ENCODE data around the gene NTM.

Gene NTM

DNA sequence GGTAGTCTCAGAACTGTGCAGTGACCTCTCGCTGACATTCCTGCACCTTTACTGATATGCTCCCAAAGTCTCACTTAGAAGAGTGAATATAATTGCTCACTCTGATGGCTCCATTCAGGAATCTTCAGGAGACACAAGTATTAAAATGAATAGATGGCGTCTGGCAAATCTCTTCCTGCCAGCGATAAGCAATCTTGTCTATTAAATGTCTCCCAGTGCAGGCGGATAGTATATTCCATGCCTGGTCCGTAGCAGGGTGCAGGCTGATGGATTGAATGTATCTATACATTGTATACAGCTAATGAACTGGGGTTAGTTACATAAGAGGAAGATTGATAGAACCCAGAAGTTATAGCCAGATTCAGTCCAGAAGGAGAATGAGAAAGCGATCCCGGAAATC lies 575.3 kb downstream of the NTM start:
- DNase-seq = no peak

DNA sequence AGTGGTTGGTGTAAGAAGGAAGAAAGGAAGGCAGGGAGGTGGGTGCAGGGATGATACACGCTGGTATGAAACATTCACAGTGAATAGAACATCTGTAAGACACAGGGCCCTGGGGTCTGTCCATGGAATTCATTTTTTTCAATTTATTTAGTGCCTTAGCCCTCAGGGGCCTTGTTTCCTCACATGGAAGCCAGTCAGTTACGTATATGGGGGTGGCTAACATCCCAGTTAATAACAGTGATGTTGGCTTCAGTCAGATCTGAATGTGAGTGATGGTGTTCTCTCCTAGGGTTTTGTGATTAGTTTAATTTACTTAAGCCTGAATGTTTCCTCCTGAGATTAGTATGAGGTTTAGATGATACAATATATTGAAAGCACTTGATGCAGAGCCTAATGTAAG lies 577.1 kb downstream of the NTM start:
- no peak for DNase-seq

DNA sequence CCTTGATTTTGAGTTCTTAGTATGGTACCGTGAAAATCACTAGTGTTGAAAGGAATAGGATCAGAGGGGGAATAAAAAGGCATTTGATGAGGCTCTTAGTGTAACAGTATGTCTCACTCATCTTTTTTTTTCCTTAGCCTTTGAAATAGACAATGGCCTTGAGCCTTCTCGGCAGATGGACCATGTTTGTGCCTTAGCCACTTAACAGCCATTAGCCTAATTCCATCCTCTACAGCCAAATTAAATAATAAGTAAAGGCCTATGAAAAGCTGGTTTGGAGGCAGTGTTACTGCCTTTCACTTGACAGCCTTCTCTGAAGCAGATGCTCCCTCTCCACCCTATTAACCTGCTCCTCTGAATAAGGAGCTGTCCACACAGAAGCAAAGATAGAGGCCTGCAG lies 580.7 kb downstream of the NTM start:
- no peak for DNase-seq

DNA sequence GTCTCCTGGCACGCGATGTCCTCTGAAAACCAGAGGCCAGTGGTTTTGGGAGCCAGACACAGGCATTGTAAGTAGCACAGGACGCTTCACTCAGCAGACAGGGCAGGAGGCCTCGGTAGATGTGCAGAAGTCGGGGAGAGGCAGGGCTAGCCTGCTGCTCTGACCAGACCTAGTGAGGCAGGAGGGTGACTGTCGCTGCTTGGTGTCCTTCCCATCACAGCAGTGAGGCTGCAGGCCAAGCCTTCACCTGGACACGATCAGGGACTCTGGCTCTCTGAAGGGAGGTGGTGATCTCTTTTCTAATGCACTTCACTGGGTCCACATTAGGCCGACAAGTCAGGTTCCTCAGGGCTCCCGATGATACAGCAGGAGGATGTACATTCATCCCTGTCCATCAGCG lies 583.7 kb downstream of the NTM start:
- no peak for DNase-seq

DNA sequence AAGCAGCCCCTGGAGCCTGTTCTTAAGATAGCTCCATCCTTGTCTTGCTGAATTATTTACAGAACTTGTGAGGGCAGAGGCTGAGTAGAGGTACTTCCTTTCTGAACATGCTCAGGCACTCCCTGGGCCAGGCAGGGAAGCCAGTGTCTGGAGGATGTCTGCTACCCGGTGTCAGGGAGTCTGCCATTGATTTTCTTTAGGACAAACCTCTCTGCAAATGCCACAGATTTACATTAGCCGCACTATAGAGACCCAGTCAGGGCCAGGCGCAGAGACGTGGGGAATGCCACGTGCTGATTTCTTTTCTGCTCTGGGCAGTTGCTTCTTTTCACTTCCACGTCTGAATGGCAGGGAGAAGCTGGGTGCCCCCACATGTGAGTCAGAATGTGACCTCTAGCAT lies 585.5 kb downstream of the NTM start:
- DNase-seq = no peak

DNA sequence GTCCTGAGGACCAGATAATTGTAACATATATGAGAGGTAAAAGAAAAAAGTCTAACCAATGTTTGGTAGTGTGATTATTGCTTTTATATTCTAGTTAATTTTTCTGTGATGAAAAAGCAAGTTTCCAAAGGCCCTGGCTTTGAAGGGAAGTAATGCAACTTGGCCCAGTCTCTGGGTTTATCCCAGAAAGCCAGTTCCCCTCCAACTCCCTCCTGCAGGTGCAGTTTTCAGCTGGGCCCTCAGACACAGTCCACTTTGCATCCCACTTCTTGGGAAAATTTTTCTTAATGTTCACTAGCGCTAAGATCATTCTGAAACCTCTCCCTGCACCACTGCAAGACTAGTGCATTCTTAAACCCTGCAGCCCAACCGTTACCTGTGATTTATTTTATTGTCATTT lies 586.8 kb downstream of the NTM start:
- no peak for DNase-seq

DNA sequence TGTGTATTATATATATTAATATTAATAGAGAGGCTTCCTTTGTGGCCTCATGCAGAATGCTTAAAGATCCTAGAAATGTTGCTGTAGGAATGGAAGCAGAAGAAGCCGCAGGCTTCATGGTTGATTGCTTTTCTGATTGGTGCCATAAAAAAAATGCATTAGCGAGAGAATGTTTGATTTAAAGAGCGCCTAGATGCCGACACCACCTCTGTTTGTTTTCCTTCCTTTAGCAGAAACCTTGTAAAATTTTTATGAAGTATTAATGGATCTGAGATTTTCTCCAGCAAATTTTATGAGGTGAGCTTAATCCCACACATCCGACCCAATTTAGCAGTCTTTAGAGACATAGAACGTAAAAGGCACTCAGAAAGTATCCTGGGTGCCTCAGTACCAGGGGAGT lies 587.5 kb downstream of the NTM start:
- DNase-seq = no peak

DNA sequence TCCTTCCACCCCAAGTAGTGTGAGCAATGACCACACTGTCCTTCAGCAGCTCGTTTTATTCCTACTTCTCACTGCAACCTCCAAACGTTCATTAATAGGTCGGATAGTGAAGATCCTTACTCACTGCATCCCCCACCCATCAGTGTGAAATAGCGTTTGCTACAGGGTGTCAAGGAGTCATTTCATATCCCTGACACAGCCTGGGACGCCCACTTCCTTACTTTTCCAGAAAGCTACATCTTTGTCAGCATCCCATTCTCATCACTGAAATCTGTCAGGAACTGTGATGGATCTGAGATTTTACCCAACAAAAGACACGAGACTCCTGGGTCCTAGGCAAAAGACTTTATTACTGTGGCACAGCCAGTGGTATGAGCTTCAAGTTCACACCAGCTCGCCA lies 592.4 kb downstream of the NTM start:
- no peak for DNase-seq

DNA sequence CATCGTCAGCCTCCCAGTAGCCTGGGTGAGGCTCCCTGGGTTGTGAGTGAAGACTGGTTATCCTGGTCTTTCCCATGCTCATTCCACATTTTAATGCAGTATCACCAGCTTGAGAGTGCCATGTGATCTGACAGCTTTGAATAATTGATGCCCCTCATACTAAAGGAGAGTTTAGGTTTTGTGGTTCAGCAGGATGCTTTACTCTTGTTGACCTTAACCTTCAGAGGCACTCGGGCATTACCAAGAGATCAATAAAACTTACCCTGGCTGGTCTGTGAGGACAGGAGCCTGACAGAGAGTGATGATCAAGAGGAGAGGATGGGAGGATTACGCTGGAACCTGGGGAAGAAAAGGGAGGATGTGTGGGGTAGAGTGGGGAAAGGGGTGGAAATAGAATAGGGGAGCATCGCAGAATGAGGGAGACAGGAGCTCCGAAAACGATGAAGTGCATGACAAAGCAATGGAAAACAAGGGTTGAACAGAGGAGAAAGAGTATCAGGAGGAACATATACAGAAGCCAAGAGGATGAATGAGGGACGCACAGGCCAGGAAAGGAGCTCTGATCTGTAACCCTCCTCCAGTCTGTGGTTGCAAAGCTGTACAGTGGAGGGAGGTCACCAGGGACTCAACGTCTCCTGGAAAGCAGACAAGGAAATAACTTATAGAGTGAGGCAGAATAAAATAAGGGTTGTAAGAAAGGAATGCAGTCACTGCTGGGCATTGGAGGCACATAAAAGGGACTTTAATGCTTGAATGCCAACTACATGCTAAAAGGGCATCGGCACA lies 594.5 kb downstream of the NTM start:
- DNase-seq = no peak

DNA sequence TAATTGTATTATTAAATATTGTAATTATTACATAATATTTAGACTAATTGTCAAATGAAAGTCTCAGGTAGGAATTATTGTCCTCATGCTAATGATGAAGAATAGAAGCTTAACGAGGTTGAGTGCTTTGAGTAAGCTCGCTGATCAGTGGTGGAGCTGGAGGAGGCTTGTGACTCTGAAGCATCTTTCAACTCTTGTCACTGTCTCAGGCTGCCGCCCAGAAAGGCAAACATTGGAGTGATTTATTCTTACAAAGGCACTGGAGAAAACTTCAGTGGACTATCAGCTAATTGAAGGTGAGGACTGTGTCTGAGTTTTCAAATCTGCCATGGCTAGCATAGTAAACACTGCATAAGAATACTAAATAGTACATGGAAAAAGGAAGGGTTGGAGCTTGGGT lies 595.1 kb downstream of the NTM start:
- no peak for DNase-seq

DNA sequence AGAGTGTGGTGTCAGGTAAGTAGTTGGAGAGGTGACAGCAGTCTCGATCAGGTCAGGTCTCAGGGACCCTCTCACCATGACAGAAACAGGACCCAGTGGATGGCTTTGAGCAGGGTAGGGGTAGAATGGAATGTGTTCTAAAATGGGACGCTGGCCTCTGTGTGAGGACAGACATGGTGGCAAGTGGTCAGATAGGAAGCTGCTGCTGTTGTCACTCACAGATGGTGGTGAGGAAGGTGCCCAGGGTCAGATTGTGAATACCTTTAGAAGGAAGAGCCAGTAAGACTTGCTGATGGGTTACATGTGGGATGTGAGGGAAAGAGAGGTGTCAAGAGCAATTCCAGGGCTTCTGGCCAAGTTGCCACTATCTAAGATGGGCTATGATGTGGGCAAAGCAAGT lies 596.3 kb downstream of the NTM start:
- no peak for DNase-seq

DNA sequence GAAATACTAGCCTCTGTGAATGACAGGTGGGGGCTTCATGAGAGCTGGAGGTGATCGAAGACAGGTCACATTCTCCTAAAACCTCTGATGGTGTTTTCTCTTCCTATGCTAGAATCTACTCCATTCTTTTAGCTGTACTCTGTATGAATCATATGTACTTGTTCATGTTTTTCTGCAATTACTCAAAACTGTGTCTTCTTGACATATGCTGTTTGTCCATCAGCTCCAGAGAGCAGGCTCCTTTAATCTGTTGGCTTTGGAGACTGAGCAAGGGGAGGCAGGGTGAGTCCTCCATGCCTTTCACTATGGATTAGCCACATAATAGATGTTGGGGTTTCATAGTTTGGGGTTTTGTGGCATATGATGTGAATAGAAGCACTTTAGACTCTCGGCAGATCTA lies 598.8 kb downstream of the NTM start:
- DNase-seq = no peak

DNA sequence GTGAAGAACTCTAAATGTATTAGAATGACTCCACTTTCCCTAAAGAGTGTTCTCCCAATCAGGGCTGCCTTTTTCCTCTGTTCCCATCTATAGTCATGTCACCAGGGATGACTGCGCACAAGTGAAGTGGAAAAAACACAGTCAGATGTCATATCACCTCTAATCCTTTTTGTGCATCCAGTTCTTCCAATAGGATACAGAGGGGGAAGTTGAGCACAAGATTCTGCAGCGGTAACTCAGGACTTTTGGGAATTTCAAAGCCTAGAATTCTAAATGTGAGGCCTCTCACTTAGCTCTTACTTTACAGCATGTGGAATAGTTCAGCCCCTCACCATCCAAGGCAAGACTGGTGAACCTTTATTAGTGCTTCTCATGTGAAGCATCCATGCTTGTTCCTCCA lies 602.6 kb downstream of the NTM start:
- DNase-seq = no peak

DNA sequence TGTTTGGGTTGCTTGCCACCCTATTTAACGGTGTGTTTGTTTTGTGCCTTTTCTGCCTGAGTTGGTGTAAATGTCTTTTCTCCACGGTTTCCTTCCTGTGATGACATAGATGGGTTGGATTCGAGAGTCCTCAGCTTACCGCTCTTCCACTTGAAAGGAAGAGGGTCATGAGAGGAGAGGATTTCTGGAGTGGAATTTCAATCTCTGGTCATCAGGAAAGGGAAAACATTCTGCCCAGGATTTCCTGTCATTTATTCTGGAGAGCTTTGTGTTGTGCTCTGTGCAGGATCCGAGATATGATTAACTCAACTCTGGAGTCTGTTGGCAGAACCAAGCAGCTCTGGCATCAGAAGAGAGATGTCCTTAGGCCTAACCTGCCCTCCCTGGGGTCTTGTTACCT lies 605.2 kb downstream of the NTM start:
- no peak for DNase-seq

DNA sequence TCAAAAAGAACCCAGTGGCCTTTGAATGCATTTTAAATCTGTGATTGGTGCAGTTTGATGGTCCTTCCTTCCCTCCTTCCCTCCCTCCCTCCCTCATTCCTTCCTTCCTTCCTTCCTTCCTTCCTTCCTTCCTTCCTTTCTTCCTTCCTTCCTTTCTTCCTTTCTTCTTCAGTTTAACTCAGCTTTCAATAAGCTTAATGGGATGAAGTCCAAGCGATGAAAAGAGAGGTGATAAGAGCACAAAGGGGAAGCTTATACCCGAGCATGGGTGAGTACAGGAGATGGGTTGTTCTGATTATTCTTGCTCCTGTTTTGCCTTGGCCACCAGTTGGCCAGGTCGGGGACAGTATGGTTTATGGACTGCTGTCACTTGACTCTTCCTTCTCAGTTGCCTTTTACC lies 605.6 kb downstream of the NTM start:
- no peak for DNase-seq

DNA sequence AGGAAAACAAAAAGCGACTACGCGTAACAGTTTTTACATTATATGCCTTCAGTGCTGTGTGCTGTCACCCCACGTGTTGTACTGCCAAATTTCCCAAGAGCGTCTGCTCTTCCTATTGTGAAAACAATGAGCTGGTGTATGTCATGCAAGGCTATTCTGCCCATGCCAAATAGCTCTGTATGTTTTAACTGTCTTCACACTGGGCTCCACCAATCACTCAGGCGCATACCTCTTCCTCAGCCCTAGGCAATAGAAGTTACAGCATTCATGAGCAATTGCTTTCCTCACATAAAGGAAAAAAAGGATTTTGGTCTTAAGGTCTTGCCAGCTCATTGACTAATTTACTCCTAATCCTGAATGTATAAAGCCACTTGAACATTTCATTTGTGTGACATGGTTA lies 606.8 kb downstream of the NTM start:
- DNase-seq = no peak

DNA sequence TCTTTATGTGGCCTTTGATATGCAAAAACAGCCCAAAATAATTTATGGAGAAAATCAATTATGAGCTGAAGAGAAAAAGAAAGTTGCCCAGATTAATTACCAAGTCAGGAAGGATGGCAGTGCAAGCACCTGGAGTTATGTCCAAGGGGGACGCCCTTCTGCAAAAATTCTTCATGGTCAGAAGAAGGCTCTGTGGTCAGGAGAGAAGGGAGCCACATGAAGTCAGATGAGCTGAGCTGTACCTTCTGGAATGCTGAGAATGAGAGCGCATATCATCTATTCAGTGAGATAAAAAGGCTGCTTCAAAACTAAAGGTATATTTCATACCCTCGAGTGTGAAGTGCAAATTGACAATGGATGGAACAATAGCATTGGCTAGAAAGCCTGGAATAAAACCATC lies 607.4 kb downstream of the NTM start:
- no peak for DNase-seq

DNA sequence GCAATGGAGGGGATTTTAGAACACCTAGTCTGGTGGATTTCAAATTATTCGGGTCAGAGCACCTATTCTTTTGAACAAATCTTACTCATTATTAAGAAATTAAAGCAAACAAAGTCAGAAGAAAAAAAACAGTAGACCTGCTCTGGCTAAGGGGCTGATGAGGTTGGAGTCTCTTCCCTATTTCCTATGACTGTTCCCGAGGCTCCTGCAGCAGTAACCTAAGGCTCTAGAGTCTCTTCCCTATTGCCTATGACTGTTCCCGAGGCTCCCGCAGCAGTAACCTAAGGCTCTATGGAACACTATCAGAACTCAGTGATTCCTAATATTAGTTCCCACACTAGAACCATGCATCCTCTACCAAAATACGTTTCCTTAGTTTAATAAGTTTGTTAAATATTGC lies 607.9 kb downstream of the NTM start:
- no peak for DNase-seq

DNA sequence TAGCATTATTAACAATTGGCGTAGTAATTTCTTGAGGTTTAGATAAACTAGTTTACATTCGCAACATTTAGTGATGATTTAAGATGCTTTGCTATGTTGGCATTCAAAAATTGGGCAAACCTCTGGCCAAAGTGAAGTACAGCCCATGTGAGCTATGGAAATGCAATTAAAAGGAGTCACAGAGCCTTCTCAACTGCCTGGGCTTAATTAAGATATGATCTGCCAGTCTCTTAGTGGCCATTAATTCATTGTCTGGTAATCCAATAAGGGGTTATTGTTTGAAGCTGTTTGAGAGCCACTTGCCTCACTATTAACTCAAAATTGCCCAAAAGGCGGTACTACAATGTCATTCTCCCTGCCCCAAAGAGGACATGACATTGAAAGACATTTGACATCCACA lies 608.9 kb downstream of the NTM start:
- DNase-seq = no peak

DNA sequence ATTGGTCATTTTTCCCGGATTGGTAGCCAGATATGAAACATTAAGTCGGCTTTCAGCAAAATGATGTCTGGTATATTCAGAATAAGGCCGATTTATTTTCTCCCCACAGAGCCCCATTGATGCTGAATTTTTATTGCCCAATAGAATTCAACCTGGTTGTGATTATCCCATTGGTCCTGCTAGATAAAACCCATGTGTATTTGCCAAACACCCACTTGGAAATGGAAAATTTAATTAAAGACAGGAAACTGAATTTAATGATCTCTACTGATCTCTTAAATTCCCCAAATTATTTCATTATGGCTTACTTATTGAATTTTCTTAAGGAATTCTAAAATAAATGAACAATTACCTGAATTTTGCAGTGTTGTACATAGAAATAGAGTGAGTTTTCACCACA lies 609.8 kb downstream of the NTM start:
- no peak for DNase-seq

DNA sequence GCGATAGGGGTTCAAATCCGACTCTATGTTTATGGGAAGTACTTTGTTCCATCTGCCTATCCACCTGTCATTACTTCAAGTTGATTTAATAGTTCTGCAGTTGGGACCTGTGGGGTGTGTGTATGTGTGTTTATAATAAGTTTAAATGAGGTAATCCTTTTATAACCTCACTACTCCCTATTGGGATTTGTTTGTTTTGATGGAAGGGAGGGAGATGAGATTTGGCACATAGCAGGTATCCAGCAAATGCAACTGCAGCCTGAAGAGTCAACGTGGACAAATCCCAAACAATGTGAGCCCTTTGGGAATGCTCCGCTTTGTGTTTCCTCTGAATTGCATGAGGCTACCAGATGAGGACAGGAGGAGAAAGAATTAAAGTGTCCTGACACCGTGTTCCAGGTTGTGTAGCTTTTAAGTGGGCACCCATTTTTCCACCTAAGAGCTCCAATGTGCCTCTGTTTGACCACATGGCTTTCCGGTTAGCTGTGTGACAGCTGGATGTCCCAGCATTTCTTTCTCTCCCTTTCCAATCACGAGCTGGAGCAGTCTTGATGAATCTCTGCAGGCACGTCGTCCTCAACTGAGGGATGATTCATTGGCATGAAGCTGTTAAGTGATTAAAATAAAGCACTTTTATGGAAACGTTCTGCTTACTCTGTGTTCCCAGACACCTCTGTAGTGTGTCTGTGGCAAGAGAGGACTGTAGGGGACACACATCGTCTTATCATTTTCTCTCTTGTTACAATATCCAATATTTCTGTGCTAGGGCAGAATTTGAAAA lies 610.7 kb downstream of the NTM start:
- no peak for DNase-seq

DNA sequence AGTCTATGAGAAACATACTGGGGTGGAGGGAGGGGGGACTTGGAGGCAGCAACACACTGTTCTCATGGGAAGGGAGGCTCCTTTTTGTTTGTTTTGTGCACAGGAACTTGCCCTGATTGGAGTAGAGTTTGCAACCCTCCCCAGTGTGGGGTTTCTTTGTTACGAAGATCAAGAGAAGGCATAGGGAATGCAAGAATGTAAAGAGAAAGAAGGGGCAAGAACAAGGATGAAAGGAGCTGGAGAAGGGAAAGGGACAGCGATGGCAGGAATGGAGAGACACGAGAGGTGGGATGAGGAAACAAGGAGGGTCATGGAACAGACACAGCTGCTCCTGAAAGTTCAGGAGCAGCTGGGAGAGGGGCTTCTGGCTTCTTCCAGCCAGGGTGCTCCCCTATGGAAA lies 611.7 kb downstream of the NTM start:
- no peak for DNase-seq

DNA sequence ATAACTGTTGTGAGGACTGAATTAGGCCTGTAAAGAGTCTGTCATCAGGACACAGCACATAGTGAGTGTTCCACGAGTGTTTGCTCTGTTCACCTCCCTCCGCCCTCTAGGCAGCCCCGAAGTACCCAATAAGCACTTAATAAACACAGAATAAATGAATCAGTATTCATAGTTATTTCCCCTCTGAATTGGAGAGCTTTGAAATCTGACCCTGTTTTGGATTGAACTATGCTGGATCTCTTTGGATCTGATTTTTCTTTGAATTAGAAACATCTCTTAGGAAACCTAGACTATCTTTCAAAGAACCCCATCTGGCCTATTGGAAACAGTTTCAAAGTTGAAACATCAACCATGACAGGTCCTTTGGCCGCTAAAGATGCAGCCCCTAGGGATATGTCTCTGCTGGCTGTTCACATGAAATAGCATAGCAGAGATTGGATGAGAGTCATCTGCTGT lies 615.5 kb downstream of the NTM start:
- no peak for DNase-seq

DNA sequence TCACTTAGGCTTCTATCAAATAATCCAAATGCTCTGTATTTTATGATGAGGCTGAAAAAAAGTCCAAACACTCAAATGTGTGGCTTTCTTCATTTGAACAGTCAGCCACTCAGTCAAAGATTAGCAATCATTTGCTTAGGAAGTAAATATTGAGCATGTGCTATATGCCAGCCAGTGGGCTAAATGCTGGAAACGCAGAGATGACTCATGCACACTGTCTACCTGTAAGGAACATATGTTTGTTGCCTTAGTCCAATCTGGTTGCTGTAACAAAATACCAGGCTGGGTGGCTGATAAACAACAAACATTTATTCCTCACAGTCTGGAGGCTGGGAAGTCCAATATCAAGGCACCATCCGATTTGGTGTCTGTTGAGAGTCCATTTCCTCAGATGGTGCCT lies 617.3 kb downstream of the NTM start:
- no peak for DNase-seq

DNA sequence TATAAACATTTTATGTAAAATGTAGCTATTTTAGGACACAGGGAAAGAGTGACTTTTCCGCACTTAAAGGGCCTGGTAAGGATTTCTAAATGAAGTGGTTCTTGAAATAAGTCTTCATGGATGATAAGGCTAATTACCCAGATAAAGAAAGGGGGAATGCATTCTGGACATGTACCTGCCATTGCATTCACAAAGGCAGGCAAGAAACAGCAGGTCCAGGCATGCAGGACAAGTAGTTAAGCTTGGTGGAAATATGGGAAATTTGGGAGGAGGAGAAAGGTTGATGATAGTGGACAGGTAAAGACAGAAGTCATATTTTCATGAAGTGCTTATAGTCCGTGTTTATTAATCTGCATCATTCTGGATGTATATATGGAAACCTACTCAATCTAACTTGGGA lies 621.2 kb downstream of the NTM start:
- no peak for DNase-seq

Measured in stimulated activated CD4-positive, alpha-beta T cell treated with anti-CD3 and anti-CD28 coated beads, Interleukin-4, amount 100 ng/mL, for 24 hours (primary cell).